Measurements from ENCODE around the gene WNT2B. TPM values are rescaled to one million over a fixed set of nuclear protein-coding genes. Genes with fewer than 3 reads are reported as not detected.

The WNT2B gene
- polyA plus RNA-seq, 1 of the 3 experiments (the other 2 are of a cell fraction): 4.3 TPM

DNA sequence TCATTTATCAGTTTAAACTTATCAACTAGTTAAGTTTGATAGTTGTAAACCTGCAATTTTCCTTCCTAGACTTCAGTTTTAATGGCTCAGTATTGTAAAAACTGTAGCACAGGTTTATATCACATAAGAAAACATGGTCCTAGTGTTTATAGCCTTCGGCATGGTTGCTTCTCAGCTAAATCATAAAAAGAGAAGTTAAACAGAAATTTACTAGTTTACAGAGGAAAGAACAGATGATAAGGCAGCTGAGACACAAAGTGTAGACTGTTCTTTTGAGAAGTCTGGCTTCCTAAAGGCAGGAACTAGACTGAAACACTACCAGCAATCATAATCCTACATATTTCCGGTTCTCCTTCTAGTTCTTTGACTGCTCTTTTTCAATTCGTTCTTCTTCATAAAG is 39.8 kb downstream of the WNT2B start:
- Histone ChIP-seq H3K27ac (ENCODE audit: low read depth in 2 of 2, low read length in 1 of 2) (no peak overlapping the region), H3K36me3 (replicated peaks in 1 of 2; ENCODE audit: control insufficient read depth in 1 of 2, insufficient read depth in 2 of 2, low read length in 1 of 2) (peaks cover 7 to 18% of the 10 kb centered on the region in 2 experiments), H3K79me2 (ENCODE audit: insufficient read depth) (no peaks in the 10 kb centered on the region), H3F3A (replicated peaks; ENCODE audit: insufficient read depth) (peaks cover 26% of the 10 kb centered on the region), H3K9ac (no peak overlapping the region), H3K9me3 (no peaks in the 10 kb centered on the region), H3K27me3 (ENCODE audit: insufficient read depth) (no peaks in the 10 kb centered on the region), H3K4me1 (ENCODE audit: control insufficient read depth in 1 of 2, insufficient read depth in 2 of 2, low read depth in 1 of 2, low read length in 1 of 2) (peaks cover 0 to 10% of the 10 kb centered on the region in 2 experiments; a peak in 1 of 4 replicates), H3K4me2 (no peak overlapping the region), H2AFZ (ENCODE audit: low read depth) (no peak overlapping the region), H4K20me1 (ENCODE audit: insufficient read depth) (no peaks in the 10 kb centered on the region), H3K4me3 (ENCODE audit: low read depth in 2 of 2, low read length in 1 of 2) (no peak overlapping the region), H3K9me2 (no peaks in the 10 kb centered on the region)
- no peak for TF ChIP-seq RCOR1 (IDR thresholded peaks at IDR 0.05; ENCODE audit: low read length)
- TF ChIP-seq RFX5 (IDR thresholded peaks at IDR 0.05; ENCODE audit: low read length): no peak
- no peak for TF ChIP-seq GATA2 (CRISPR knock-in tag; IDR thresholded peaks at IDR 0.05)
- TF ChIP-seq CHD2 (IDR thresholded peaks at IDR 0.05; ENCODE audit: low read length, partially characterized antibody): no peak
- TF ChIP-seq NRF1 (IDR thresholded peaks at IDR 0.05; ENCODE audit: low read depth, low read length): no peak
- TF ChIP-seq, protein P1, sequence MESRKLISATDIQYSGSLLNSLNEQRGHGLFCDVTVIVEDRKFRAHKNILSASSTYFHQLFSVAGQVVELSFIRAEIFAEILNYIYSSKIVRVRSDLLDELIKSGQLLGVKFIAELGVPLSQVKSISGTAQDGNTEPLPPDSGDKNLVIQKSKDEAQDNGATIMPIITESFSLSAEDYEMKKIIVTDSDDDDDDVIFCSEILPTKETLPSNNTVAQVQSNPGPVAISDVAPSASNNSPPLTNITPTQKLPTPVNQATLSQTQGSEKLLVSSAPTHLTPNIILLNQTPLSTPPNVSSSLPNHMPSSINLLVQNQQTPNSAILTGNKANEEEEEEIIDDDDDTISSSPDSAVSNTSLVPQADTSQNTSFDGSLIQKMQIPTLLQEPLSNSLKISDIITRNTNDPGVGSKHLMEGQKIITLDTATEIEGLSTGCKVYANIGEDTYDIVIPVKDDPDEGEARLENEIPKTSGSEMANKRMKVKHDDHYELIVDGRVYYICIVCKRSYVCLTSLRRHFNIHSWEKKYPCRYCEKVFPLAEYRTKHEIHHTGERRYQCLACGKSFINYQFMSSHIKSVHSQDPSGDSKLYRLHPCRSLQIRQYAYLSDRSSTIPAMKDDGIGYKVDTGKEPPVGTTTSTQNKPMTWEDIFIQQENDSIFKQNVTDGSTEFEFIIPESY (IDR thresholded peaks at IDR 0.05; ENCODE audit: borderline replicate concordance, low read depth): no peak
- TF ChIP-seq EP300 (IDR thresholded peaks at IDR 0.05; ENCODE audit: borderline replicate concordance in 1 of 2, low read depth in 1 of 2, low read length in 1 of 2): no peak
- TF ChIP-seq, protein P2, sequence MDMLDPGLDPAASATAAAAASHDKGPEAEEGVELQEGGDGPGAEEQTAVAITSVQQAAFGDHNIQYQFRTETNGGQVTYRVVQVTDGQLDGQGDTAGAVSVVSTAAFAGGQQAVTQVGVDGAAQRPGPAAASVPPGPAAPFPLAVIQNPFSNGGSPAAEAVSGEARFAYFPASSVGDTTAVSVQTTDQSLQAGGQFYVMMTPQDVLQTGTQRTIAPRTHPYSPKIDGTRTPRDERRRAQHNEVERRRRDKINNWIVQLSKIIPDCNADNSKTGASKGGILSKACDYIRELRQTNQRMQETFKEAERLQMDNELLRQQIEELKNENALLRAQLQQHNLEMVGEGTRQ (IDR thresholded peaks at IDR 0.05; ENCODE audit: borderline replicate concordance, low read depth, low read length): no peak
- no peak for TF ChIP-seq FOXJ3 (CRISPR knock-in tag; IDR thresholded peaks at IDR 0.05)
- no peak for TF ChIP-seq RAD21 (IDR thresholded peaks at IDR 0.05; ENCODE audit: low read length)
- TF ChIP-seq, protein P3, sequence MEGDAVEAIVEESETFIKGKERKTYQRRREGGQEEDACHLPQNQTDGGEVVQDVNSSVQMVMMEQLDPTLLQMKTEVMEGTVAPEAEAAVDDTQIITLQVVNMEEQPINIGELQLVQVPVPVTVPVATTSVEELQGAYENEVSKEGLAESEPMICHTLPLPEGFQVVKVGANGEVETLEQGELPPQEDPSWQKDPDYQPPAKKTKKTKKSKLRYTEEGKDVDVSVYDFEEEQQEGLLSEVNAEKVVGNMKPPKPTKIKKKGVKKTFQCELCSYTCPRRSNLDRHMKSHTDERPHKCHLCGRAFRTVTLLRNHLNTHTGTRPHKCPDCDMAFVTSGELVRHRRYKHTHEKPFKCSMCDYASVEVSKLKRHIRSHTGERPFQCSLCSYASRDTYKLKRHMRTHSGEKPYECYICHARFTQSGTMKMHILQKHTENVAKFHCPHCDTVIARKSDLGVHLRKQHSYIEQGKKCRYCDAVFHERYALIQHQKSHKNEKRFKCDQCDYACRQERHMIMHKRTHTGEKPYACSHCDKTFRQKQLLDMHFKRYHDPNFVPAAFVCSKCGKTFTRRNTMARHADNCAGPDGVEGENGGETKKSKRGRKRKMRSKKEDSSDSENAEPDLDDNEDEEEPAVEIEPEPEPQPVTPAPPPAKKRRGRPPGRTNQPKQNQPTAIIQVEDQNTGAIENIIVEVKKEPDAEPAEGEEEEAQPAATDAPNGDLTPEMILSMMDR (IDR thresholded peaks at IDR 0.05): no peak
- TF ChIP-seq JUND (IDR thresholded peaks at IDR 0.05): no peak
- TF ChIP-seq RXRA (IDR thresholded peaks at IDR 0.05; ENCODE audit: borderline replicate concordance, low read depth): no peak
- TF ChIP-seq, protein P4, sequence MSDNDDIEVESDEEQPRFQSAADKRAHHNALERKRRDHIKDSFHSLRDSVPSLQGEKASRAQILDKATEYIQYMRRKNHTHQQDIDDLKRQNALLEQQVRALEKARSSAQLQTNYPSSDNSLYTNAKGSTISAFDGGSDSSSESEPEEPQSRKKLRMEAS (IDR thresholded peaks at IDR 0.05; ENCODE audit: low read depth): no peak
- TF ChIP-seq MEF2A (IDR thresholded peaks at IDR 0.05; ENCODE audit: borderline replicate concordance, low read depth): no peak
- no peak for TF ChIP-seq NFIC (IDR thresholded peaks at IDR 0.05; ENCODE audit: borderline replicate concordance)
- no peak for TF ChIP-seq TAF1 (IDR thresholded peaks at IDR 0.05; ENCODE audit: borderline replicate concordance, low read depth, low read length)
- 93% methylated on average over 3 of the region's 3 CpGs for WGBS (ENCODE audit: low lambda C conversion rate)
- ChIA-PET POLR2A (no interaction called here), CTCF (interaction anchor here (1.3 kb wide), 1 partner anchor 47 kb away, joined by 5 read pairs; no protein-coding TSS in a partner anchor)
- DNase-seq: no peak
